NCI-H82 treated with DMSO at 0.1 percent for 48 hours (cell line): ENCODE data around the gene CPA3.

ENCODE experiments used
- DNase-seq: peaks from one replicate; lab custom pipeline; 2025; ENCODE audit not compliant: unreplicated experiment; lab: John Stamatoyannopoulos, UW

CPA3 gene, protein sequence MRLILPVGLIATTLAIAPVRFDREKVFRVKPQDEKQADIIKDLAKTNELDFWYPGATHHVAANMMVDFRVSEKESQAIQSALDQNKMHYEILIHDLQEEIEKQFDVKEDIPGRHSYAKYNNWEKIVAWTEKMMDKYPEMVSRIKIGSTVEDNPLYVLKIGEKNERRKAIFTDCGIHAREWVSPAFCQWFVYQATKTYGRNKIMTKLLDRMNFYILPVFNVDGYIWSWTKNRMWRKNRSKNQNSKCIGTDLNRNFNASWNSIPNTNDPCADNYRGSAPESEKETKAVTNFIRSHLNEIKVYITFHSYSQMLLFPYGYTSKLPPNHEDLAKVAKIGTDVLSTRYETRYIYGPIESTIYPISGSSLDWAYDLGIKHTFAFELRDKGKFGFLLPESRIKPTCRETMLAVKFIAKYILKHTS

DNA sequence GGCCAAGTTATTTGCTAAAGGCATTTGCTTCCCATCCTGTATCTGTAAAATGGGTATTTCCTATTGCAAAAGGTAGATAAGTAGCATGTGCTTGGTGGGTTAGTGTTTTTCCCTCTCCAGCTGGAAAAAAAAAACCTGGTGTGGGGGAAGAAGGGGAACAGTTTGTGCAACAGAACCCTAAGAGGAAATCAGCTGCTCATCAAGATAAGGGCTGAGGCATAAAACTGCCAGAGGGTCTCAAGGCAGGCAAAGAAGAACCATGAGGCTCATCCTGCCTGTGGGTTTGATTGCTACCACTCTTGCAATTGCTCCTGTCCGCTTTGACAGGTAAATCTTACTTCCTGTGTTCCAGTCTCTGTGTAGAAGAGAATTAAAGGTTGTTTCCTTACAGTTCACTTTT, at the start of gene CPA3:
Gene CPA3, plus strand, starts transcription at position 248 of the 400 bp plus-strand sequence. Its CDS starts 12 bp downstream, at position 260.
- no peak for DNase-seq

GRCh38 chr3:148815316-148816110, 49.6 kb upstream of the CPA3 start:
- DNase-seq, result no peak

DNA sequence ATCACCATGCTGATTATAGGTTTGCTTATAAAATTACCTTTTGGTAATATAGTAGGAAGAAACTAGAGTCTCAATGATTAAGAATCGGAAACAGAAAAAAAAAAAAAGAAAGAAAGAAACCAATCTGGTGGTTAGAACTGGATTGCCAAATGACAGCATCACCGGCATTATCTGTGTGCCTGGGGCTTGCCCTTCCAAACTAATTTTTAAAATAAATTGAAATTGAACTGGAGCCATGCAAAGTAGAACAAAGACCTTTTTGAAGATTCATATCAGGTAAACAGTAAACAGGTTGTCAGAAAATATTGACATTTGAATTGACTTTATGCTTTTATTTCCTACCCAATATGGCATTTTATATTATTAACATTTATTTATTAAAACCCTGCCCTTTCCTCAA, 48.7 kb upstream of the CPA3 start:
- no peak for DNase-seq

- DNase-seq, result no peak
Observed at GRCh38 chr3:148816981-148817525, 48.0 kb upstream of the CPA3 start.

DNA sequence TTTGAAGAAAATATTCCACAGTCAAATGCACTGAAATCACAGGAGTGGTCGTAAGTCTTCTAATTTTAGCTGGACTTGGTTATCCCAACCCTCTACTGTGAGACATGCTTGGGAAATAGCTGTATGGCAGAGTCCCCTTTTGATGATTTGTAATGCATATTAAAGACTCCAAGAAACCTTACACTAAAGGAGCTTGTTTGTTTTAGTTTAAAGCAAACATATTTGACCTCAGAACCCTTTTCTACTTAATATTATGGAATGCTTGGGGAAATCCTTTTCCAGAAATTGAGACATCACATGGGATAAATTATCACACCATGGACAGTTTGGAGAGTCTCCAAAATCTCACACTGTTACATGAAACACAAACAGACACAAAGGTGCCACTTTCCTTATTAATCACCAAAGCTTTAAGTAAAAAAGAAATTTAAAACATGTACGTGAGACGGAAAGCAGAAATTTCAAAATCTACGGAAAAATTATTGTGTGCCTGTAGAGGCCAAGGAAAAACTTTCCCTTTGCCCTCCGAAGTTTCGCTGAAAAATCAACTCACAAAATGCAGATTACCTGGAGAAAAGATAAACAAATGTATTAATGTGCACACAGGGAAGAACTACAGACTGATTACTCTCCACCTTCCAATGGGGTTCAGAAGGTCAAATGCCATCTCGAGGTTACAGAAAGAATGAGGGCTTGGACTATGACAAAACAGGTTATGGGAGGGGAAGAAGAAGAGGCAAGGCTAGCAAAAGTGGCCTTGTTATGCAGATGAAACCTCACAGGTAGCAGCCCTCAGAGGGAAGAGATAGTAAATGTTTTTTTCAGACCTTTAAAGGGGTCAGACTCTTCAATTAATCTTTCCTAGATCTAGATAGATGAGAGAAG, 44.5 kb upstream of the CPA3 start:
- DNase-seq, result no peak

- no peak for DNase-seq
Observed at GRCh38 chr3:148823026-148823425, 42.1 kb upstream of the CPA3 start.

DNA sequence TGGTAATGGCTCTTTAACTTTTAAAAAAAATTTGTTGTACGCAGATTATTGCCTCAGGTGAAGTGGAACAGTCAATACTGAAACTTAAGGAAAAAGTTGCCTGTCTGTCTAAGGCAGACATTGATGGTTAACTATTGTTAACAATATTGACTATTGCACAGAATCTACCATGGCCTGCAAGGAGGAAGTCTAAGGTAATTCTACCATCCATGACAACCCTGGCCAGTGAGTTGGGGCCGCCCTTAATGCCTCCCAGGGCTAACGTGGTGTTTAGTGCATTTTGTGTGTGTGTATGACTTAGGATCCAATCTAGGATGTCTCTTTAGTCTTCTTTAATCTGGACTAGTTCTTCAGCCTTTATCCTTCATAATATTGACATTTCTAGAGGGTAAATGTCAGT, 39.6 kb upstream of the CPA3 start:
- DNase-seq, result no peak

- DNase-seq, result no peak
Observed at GRCh38 chr3:148827585-148827984, 37.5 kb upstream of the CPA3 start, which contains the start of gene CPB1. TSS of gene CPB1 (plus strand) at chr3:148827811. CDS start at chr3:148827824, 13 bp downstream.

DNA sequence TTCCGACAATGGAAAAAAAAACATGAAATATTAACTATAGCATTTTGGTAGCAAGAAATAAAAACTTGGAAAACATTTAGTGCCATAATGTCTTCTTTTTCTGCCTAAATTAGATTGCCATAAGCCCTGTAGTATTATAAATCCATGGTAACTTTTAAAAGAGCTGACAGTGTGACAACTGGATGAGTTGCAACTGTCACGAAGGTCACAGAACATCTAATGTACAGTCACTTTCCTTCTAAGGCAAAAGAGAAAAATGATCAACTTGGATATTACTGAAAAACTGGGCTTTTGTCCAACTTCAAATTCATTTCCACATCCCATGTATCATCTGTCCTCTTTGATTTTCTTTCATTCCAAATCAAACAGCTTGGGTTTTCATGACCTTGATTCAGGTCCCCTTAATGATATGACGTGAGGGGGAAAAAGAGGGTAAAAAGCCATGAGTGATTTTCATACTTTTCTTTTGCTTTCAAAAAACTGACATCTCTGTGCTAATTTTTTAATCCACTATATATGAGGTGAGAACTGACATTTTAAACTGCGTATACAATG, 36.9 kb upstream of the CPA3 start:
- DNase-seq, result no peak

DNA sequence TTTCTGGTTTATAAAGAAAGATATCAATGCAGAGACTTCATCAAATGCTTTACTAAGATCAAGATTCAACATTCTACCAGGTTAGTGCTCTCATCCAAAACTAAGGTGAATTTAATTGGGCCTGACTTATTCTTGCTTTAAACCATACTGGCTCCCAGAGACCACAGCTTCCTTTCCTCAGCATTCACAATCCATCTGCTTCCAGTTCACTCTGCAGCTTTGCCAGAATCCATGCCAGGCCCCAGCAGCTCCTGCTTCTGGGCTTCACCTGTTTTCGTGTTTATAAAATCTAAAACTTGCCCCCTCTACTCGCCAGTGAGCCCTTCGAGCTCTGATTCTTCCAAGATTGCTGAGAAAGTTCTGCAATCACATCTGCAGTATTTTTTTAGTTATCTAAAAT, 35.2 kb upstream of the CPA3 start:
- no peak for DNase-seq

DNA sequence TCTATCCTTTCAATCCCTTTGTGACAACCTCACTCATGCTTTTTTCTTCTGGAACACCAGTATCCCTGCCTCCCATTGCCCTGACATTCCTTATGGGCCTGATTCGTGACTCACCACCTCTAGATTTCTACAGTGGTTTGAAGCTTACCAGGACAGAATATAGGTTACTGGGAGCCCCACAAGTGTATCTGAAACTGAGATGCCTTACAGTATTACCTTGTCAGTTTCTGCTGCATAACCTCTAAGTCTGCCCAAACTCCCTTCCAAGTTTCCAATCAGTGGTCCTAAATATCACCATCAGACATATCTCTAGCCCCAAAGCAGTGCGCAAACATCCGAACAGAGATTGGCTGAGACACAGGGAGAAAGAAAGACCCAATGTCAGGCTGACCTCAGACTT, 31.9 kb upstream of the CPA3 start:
- DNase-seq, result no peak

GRCh38 chr3:148839805-148840204, 25.3 kb upstream of the CPA3 start:
- DNase-seq, result no peak

- no peak for DNase-seq
Observed at GRCh38 chr3:148840451-148840850, 24.6 kb upstream of the CPA3 start.

- no peak for DNase-seq
Observed at GRCh38 chr3:148845756-148846395, 19.2 kb upstream of the CPA3 start.

DNA sequence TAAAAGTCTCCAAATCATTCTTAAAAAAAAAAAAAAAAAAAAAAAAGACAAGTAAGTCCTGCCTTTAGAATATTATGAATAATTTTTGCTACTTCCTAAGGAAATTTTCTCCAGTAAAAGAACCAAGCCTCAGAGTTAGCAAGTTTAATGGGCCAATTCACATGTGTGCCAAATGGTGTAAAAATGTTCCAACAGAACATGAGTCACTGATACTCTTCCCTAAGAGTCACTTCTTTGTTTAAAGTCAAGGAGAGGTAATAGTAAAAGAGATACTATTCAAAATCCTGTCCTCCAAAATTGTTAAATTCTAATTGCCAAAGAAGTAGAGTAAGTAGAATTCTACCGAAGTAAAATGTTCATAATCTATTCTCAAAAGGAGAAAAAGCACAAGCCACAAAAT, 17.7 kb upstream of the CPA3 start:
- no peak for DNase-seq

DNA sequence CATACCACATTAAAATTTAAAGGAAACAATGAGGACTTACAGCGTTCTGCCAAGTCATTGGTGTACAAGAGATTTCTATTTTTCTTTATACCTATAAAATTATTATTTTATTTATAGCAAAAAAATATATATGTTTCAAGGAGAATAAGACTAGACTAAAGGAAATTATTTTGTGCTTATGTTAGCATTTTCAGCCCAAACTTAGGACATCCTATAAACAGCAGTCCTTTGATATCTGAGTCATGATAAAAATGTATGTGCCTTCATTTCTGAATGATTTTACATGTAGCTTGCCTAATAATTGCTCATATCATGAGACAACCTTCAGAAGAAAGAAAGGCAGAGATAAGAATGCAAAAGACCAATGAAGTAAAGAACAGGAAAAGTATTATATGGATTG, 16.7 kb upstream of the CPA3 start:
- DNase-seq, result no peak

GRCh38 chr3:148852271-148852992, 12.7 kb upstream of the CPA3 start:
- no peak for DNase-seq

DNA sequence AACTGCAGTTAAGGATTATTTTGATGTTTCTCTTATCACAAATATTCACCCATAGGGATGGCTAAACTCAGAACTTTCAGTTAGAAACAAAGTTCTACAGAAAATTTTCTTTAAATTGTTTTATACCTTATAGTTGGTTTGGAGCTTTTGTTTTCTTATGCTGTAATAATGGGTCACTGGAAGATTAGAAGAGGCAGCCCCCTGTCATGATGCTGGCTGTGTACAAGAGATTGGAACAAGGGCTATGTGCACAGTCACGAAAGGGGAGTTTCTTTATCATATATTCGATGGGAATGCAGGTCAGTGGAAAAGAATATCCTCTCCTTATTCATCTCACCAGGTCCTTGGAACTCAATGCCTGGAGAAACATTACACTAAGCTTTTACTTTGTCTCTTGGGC, 12.0 kb upstream of the CPA3 start:
- no peak for DNase-seq

DNA sequence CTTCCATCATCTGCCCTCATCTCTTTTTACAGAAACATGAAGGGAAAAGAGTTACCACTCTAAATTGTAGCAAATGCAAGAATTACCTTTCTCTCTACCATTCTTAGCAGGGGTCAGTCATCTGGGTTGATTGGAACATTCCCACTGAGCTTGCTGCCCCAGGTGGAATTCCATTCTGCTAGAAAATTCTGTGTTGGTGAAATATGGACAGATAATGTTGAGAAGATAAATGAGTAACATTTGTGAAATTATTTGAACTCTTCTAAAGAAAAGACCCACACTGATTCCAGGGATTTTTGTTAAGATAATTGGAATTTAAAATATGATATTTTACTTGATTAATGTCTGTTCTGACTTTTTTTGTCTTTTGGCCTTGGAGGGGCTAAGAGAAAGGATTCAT, 11.0 kb upstream of the CPA3 start:
- DNase-seq, result no peak
